ENCODE measurements around the gene MICAL2. TPM values are rescaled to one million over a fixed set of nuclear protein-coding genes. Genes with fewer than 3 reads are reported as not detected.
A peak's percentile ranks its signal among the peaks of the same experiment; 100 is the strongest.

MICAL2 gene
- total RNA-seq, 4 donors from 2014 or later = 109 to 197 (median 183) TPM

GRCh38 chr11:12117611-12118010, 7.2 kb downstream of the MICAL2 start:
- H3K27me3 ChIP-seq = no peaks in the 10 kb centered on the region
- DNase-seq = no peak
- no peak overlapping the region for H3K4me3 ChIP-seq
- H3K36me3 ChIP-seq = peaks cover 0 to 12% (median 0%) of the 10 kb centered on the region in 3 donors
- no peaks in the 10 kb centered on the region for H3K9me3 ChIP-seq
- TF ChIP-seq POLR2A (IDR thresholded peaks at IDR 0.05) = no peak
- no peak for TF ChIP-seq CTCF (IDR thresholded peaks at IDR 0.05)
- H3K4me1 ChIP-seq = peaks cover 0 to 63% (median 0%) of the 10 kb centered on the region in 4 donors
- peak overlapping the region in 3 of 4 donors; percentile 22 to 77 (median 66) for H3K27ac ChIP-seq

GRCh38 chr11:12118949-12119348, 8.6 kb downstream of the MICAL2 start:
- TF ChIP-seq POLR2A (IDR thresholded peaks at IDR 0.05) (no peak), CTCF (IDR thresholded peaks at IDR 0.05) (no peak)
- H3K27me3 ChIP-seq = no peaks in the 10 kb centered on the region
- peaks cover 0 to 12% (median 0%) of the 10 kb centered on the region in 3 donors for H3K36me3 ChIP-seq
- peaks cover 0 to 57% (median 0%) of the 10 kb centered on the region in 4 donors for H3K4me1 ChIP-seq
- no peak for DNase-seq
- peak overlapping the region in 2 of 4 donors; percentile 66 to 77 for H3K27ac ChIP-seq
- H3K9me3 ChIP-seq = no peaks in the 10 kb centered on the region
- no peak overlapping the region for H3K4me3 ChIP-seq

GRCh38 chr11:12119502-12119901, 9.1 kb downstream of the MICAL2 start:
- Histone ChIP-seq H3K4me3 (no peak overlapping the region), H3K4me1 (peaks cover 0 to 61% (median 0%) of the 10 kb centered on the region in 4 donors), H3K27ac (peak overlapping the region in 3 of 4 donors; percentile 17 to 77 (median 66)), H3K27me3 (no peaks in the 10 kb centered on the region), H3K36me3 (peaks cover 0 to 12% (median 0%) of the 10 kb centered on the region in 3 donors), H3K9me3 (no peaks in the 10 kb centered on the region)
- peak in 2 of 3 donors; percentile 61 to 72 for DNase-seq
- TF ChIP-seq POLR2A (IDR thresholded peaks at IDR 0.05) = no peak
- TF ChIP-seq CTCF (IDR thresholded peaks at IDR 0.05) = peak in 1 of 6 experiments; percentile 8

- H3K27me3 ChIP-seq = no peaks in the 10 kb centered on the region
- H3K36me3 ChIP-seq = peaks cover 0 to 12% (median 0%) of the 10 kb centered on the region in 3 donors
- no peak overlapping the region for H3K4me3 ChIP-seq
- H3K4me1 ChIP-seq = peaks cover 0 to 69% (median 1%) of the 10 kb centered on the region in 4 donors
- H3K9me3 ChIP-seq = no peaks in the 10 kb centered on the region
- no peak for DNase-seq
- peak overlapping the region in 2 of 4 donors; percentile 66 to 77 for H3K27ac ChIP-seq
- TF ChIP-seq POLR2A (IDR thresholded peaks at IDR 0.05) = no peak
- TF ChIP-seq CTCF (IDR thresholded peaks at IDR 0.05) = no peak
Observed at GRCh38 chr11:12120031-12121008, 9.9 kb downstream of the MICAL2 start.

- TF ChIP-seq POLR2A (IDR thresholded peaks at IDR 0.05) = no peak
- TF ChIP-seq CTCF (IDR thresholded peaks at IDR 0.05) = no peak
- peaks cover 0 to 76% (median 1%) of the 10 kb centered on the region in 4 donors for H3K4me1 ChIP-seq
Observed at GRCh38 chr11:12121011-12121410, 10.6 kb downstream of the MICAL2 start.

More at GRCh38 chr11:12121011-12121410, 10.6 kb downstream of the MICAL2 start:
- Histone ChIP-seq H3K36me3 (peaks cover 0 to 12% (median 0%) of the 10 kb centered on the region in 3 donors), H3K9me3 (no peaks in the 10 kb centered on the region), H3K27me3 (no peaks in the 10 kb centered on the region), H3K4me3 (no peak overlapping the region), H3K27ac (peak overlapping the region in 1 of 4 donors; percentile 77)
- no peak for DNase-seq
